Body of pancreas (tissue), 4 donors: ENCODE measurements around the gene MARS1. TPM values are rescaled to one million over a fixed set of nuclear protein-coding genes. Genes with fewer than 3 reads are reported as not detected.
"Not testable (repeated sequence)": the region's sequence is repeated elsewhere in the genome, so short reads cannot be mapped to it uniquely, and the experiment has no call there.

Experiments
- ATAC-seq: fragments of 150-250 bp; one replicate; pipeline ENCODE4 v1.9.1; 2016
- DNase-seq, 4 donors: peaks; one replicate each; pipeline ENCODE4 v3.0.0-alpha.2; 2019
- H3K27ac ChIP-seq, 4 donors: fragments of 200-600 bp; sonication (generic); 1 replicate in 3 of 4; 2 replicates in 1 of 4; pipeline versions ENCODE4 v1.5.1 to v1.6.1; 2016 to 2019; ENCODE audit warnings: mild to moderate bottlenecking in 1 of 4, mixed read lengths in 1 of 4, moderate library complexity in 1 of 4
- H3K27me3 ChIP-seq, 2 donors: fragments of 200-600 bp; sonication (generic); one replicate each; pipeline ENCODE4 v1.6.0; 2016; ENCODE audit warnings: mild to moderate bottlenecking in 1 of 2
- H3K36me3 ChIP-seq, 2 donors: fragments of 200-600 bp; sonication (generic); replicated peaks in 1 of 2; 2 replicates each; pipeline ENCODE4 v1.5.1; 2016; ENCODE audit warnings: low read depth in 2 of 2; ENCODE audit not compliant: insufficient read depth in 1 of 2
- H3K4me1 ChIP-seq: fragments of 200-600 bp; sonication (generic); one replicate; pipeline ENCODE4 v1.6.0; 2016
- H3K4me3 ChIP-seq, 2 donors: fragments of 200-600 bp; sonication (generic); 1 replicate in 1 of 2; 2 replicates in 1 of 2; pipeline ENCODE4 v1.5.1; 2016 to 2019
- H3K9me3 ChIP-seq, 3 donors: fragments of 200-600 bp; sonication (generic); 1 replicate in 2 of 3; 2 replicates in 1 of 3; pipeline ENCODE4 v1.5.1; 2016
- POLR2A ChIP-seq, 3 donors: fragments of 450-650 bp; IDR thresholded peaks; one replicate each; pipeline ENCODE4 v1.6.1; 2016; ENCODE audit warnings: antibody characterized with exemption in 3 of 3, mild to moderate bottlenecking in 2 of 3
- WGBS, 2 donors: methylation state at CpG; one replicate each; pipeline ENCODE4 v1.1.5; 2017; 5-methylcytosine and 5-hydroxymethylcytosine counted together
- intact Hi-C: fragments of 100-400 bp; cut with DNase I; formaldehyde crosslinking; loops from one replicate; pipeline ENCODE4 v1.15.1; 2023
- microRNA counts, 2 donors: library from miRNA; unstranded; fragments of <30 nt; microRNA quantifications; one replicate each; lab custom pipeline; 2017
- microRNA-seq, 2 donors: library from miRNA; unstranded; fragments of <30 nt; microRNA quantifications; one replicate each; pipeline ENCODE4, GENCODE V29; 2016; ENCODE audit warnings: borderline number of aligned reads in 2 of 2, borderline replicate concordance in 2 of 2
- small RNA-seq: library from RNA; depleted of rRNA; stranded (forward); fragments of <200 nt; gene quantifications from one replicate; pipeline ENCODE3, GENCODE V24; 2016
- total RNA-seq, 2 donors: library from RNA; depleted of rRNA; stranded (reverse); fragments of >200 nt; gene quantifications; one replicate each; pipeline ENCODE4 v1.1.0, GENCODE V29; 2016
- TF ChIP-seq, protein P1 (sequence below), 7 experiments: fragments of 450-650 bp in 4 of 7; fragments of 200-600 bp in 3 of 7; sonication (generic) in 3 of 7; IDR thresholded peaks; one replicate each; pipeline ENCODE4 v1.5.1; 2016 to 2019; ENCODE audit warnings: antibody characterized with exemption in 7 of 7

MARS1 gene
- total RNA-seq, 2 donors from 2014 or later = 61.7 to 103 TPM

DNA sequence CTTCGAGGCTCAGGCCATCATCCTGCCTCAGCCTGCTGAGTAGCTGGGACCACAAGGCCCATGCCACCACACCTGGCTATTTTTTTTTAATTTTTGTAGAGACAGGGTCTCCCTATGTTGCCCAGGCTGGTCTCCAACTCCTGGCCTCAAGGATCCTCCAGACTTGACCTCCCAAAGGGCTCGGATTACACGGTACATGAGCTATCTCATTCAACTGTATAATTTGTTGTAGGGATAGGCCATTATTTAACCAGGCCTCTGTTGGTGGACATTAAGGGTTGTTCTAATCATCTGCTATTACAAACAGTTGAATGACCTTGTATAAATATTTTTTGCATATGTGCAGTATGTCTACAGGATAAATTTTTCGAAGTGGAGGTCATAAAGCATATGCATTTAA, 71.0 kb downstream of the MARS1 start:
- Histone ChIP-seq H3K9me3 (no peaks in the 10 kb centered on the region), H3K4me3 (no peak overlapping the region), H3K27ac (no peak overlapping the region), H3K27me3 (no peaks in the 10 kb centered on the region), H3K36me3 (no peaks in the 10 kb centered on the region), H3K4me1 (no peaks in the 10 kb centered on the region)
- TF ChIP-seq POLR2A (IDR thresholded peaks at IDR 0.05) = no peak
- TF ChIP-seq, protein P1, sequence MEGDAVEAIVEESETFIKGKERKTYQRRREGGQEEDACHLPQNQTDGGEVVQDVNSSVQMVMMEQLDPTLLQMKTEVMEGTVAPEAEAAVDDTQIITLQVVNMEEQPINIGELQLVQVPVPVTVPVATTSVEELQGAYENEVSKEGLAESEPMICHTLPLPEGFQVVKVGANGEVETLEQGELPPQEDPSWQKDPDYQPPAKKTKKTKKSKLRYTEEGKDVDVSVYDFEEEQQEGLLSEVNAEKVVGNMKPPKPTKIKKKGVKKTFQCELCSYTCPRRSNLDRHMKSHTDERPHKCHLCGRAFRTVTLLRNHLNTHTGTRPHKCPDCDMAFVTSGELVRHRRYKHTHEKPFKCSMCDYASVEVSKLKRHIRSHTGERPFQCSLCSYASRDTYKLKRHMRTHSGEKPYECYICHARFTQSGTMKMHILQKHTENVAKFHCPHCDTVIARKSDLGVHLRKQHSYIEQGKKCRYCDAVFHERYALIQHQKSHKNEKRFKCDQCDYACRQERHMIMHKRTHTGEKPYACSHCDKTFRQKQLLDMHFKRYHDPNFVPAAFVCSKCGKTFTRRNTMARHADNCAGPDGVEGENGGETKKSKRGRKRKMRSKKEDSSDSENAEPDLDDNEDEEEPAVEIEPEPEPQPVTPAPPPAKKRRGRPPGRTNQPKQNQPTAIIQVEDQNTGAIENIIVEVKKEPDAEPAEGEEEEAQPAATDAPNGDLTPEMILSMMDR (IDR thresholded peaks at IDR 0.05) = no peak
- WGBS, 2 donors = 72 to 79% methylated on average over 4 of the region's 4 CpGs
- DNase-seq (no peak), ATAC-seq (no peak)
- intact Hi-C loops = no loop called here

DNA sequence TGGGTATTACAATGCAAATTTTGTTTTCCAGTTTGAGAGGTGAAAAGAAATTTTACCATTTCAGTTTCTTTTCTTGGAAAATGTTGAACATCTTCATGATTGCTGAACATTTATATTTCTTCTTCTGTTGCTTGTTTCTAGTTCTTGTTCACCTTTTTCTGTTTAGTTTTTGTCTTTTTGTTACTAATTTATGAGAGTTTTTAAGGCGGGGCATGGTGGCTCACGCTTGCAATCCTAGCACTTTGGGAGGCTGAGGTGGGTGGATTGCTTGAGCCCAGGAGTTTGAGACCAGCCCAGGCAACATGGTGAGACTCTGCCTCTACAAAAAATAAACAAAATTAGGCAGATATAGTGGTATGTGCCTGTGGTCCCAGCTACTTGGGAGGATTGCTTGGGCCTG, 72.6 kb downstream of the MARS1 start:
- Histone ChIP-seq H3K4me3 (no peak overlapping the region), H3K36me3 (no peaks in the 10 kb centered on the region), H3K27ac (no peak overlapping the region), H3K9me3 (no peaks in the 10 kb centered on the region), H3K4me1 (no peaks in the 10 kb centered on the region), H3K27me3 (no peaks in the 10 kb centered on the region)
- WGBS, 2 donors = 88 to 94% methylated on average over 2 of the region's 2 CpGs
- intact Hi-C loops = no loop called here
- ATAC-seq (no peak), DNase-seq (no peak)
- TF ChIP-seq, protein P1 (IDR thresholded peaks at IDR 0.05) = no peak
- no peak for TF ChIP-seq POLR2A (IDR thresholded peaks at IDR 0.05)

DNA sequence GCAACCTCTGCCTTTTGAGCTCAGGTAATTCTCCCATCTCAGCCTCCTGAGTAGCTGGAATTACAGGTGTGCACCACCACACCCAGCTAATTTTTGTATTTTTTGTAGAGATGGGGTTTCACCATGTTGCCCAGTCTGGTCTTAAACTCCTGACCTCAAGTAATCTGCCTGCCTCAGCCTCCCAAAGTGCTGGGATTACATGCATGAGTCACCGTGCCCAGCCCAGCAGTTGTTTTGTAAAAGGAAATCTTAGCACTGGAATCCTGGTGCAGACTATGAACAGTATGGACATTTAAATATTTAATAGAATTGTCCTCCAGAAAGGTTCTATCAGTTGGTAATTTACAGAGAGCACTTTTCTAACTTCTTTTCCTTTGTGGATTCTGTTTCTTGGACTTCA, 73.2 kb downstream of the MARS1 start:
- intact Hi-C loops, DNase-seq, H3K9me3 ChIP-seq, H3K4me3 ChIP-seq, H3K27me3 ChIP-seq, H3K36me3 ChIP-seq, H3K4me1 ChIP-seq, H3K27ac ChIP-seq, ATAC-seq: not testable (repeated sequence)
- 81 to 85% methylated on average over 1 of the region's 1 CpG for WGBS, 2 donors

DNA sequence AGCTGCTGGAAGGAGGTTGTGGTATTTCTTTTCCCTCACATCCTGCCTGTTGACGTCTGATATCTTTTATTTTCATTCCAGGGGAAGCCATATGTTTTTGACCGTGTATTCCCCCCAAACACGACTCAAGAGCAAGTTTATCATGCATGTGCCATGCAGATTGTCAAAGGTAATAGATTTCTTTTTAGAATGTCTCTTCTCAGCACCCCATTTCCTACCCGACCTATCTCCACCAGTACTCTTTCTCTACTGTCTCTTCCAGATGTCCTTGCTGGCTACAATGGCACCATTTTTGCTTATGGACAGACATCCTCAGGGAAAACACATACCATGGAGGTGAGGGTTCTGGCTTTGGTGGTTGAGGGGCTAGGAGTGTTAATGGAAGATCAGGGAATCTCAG, 75.5 kb downstream of the MARS1 start:
- no peaks in the 10 kb centered on the region for H3K4me1 ChIP-seq
- H3K9me3 ChIP-seq = no peaks in the 10 kb centered on the region
- no peaks in the 10 kb centered on the region for H3K36me3 ChIP-seq
- TF ChIP-seq POLR2A (IDR thresholded peaks at IDR 0.05) = no peak
- TF ChIP-seq, protein P1 (IDR thresholded peaks at IDR 0.05) = no peak
- ATAC-seq = no peak
- intact Hi-C loops = no loop called here
- no peak overlapping the region for H3K27ac ChIP-seq
- no peaks in the 10 kb centered on the region for H3K27me3 ChIP-seq
- WGBS, 2 donors = 57 to 58% methylated on average over 4 of the region's 4 CpGs
- H3K4me3 ChIP-seq = no peak overlapping the region
- DNase-seq = no peak

DNA sequence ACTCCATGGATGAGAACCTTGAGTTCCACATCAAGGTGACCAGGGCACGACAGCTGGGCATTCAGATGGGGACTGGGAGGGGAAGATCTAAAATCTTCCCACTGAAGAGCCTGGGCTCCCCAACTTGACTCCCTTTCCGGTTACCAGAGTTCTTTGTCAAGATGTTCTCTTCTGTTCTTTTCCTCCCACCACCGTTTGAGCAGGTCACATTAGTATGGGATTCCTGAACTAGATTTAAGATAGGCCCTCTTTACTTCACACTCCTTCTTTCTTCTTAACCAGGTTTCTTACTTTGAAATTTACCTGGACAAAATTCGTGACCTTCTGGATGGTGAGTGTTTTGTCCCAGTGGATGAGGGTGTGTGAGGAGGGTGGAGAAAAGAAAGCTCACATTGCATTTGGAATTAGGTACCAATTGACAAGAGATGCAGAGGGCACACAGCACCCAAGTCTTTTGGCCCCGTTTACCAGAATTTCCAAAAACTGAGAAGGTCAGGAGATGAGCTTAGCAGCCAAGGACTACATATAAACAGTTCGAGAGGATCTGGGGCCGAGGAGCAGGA, 76.4 kb downstream of the MARS1 start:
- DNase-seq = no peak
- no peaks in the 10 kb centered on the region for H3K27me3 ChIP-seq
- intact Hi-C loops = no loop called here
- no peak overlapping the region for H3K4me3 ChIP-seq
- WGBS, 2 donors = 70 to 78% methylated on average over 7 of the region's 7 CpGs
- H3K36me3 ChIP-seq = no peaks in the 10 kb centered on the region
- no peak for ATAC-seq
- H3K27ac ChIP-seq = no peak overlapping the region
- H3K9me3 ChIP-seq = no peaks in the 10 kb centered on the region
- TF ChIP-seq, protein P1 (IDR thresholded peaks at IDR 0.05) = no peak
- no peak for TF ChIP-seq POLR2A (IDR thresholded peaks at IDR 0.05)
- H3K4me1 ChIP-seq = no peaks in the 10 kb centered on the region

MicroRNAs encoded within 50 kb of the gene (microRNA counts, 767-probe panel; counts per million panel counts)
- 0 to 736 counts per million in 2 donors for microRNA hsa-miR-616-3p (lab: Ali Mortazavi, UCI)

Small RNA genes within 50 kb of the gene (microRNA-seq; reads per million reads assigned to microRNA genes)
- 0.47 to 1.3 reads per million in 2 donors for gene MIR616
- gene MIR6758 = 0.47 to 0.90 reads per million in 2 donors

Small RNA genes within 50 kb of the gene (small RNA-seq; reads per million reads assigned to genes)
- gene MIR616 = not detected

Other genes with a start within 250 kb of the MARS1 start
- 1 to 10 TPM in 1 of 2 donors, under 1 TPM in 1; 0.78 to 2.0 TPM for gene STAC3, start 236.9 kb upstream of the MARS1 start, total RNA-seq
- gene R3HDM2, start 57.0 kb upstream of the MARS1 start, total RNA-seq = 10 to 100 TPM; 16.1 to 41.9 TPM
- not detected for gene INHBC, start 53.3 kb upstream of the MARS1 start, total RNA-seq
- gene INHBE, start 32.8 kb upstream of the MARS1 start, total RNA-seq = not detected
- gene GLI1, start 28.3 kb upstream of the MARS1 start, total RNA-seq = 1 to 10 TPM in 1 of 2 donors, not detected in 1; 1.0 TPM
- 10 to 100 TPM in 1 of 2 donors, not detected in 1; 18.9 TPM for gene ARHGAP9, start 8.2 kb upstream of the MARS1 start, total RNA-seq
- 10 to 100 TPM in 1 of 2 donors, 1 to 10 TPM in 1; 7.3 to 12.7 TPM for gene DDIT3, start 32.4 kb downstream of the MARS1 start, total RNA-seq
- gene MBD6, start 34.8 kb downstream of the MARS1 start, total RNA-seq = 10 to 100 TPM; 22.7 to 30.6 TPM
- gene DCTN2, start 59.1 kb downstream of the MARS1 start, total RNA-seq = 10 to 100 TPM; 80.1 to 89.2 TPM
- gene KIF5A, start 62.0 kb downstream of the MARS1 start, total RNA-seq = 1 to 10 TPM in 1 of 2 donors, under 1 TPM in 1; 0.33 to 1.3 TPM
- 10 to 100 TPM; 12.2 to 48.0 TPM for gene PIP4K2C, start 103.1 kb downstream of the MARS1 start, total RNA-seq
- gene DTX3, start 116.8 kb downstream of the MARS1 start, total RNA-seq = 10 to 100 TPM in 1 of 2 donors, 1 to 10 TPM in 1; 4.6 to 12.2 TPM
- gene ARHGEF25, start 123.4 kb downstream of the MARS1 start, total RNA-seq = 10 to 100 TPM; 10.1 to 10.9 TPM
- under 1 TPM in 1 of 2 donors, not detected in 1; 0.78 TPM for gene B4GALNT1, start 145.1 kb downstream of the MARS1 start, total RNA-seq
- gene OS9, start 206.1 kb downstream of the MARS1 start, total RNA-seq = 100 to 1,000 TPM; 167 to 213 TPM